Lower leg skin (tissue), 4 donors: ENCODE measurements around the gene TMEM218. TPM values are rescaled to one million over a fixed set of nuclear protein-coding genes. Genes with fewer than 3 reads are reported as not detected.

ENCODE experiments used
- DNase-seq, 2 donors: peaks; one replicate each; pipeline ENCODE4 v3.0.0-alpha.2; 2019; ENCODE audit warnings: low spot score in 2 of 2
- H3K4me3 ChIP-seq: fragments of 200-600 bp; sonication (generic); 2 replicates; pipeline ENCODE4 v1.5.1; 2017; ENCODE audit warnings: mild to moderate bottlenecking, low read depth; ENCODE audit not compliant: poor library complexity, severe bottlenecking
- CTCF ChIP-seq, 3 donors: fragments of 450-650 bp; IDR thresholded peaks; one replicate each; pipeline ENCODE4 v1.5.1; 2016; ENCODE audit warnings: antibody characterized with exemption in 3 of 3, mild to moderate bottlenecking in 3 of 3, moderate library complexity in 2 of 3
- POLR2A ChIP-seq, 2 donors: fragments of 450-650 bp; IDR thresholded peaks; one replicate each; pipeline ENCODE4 v1.6.1; 2016 to 2017; ENCODE audit warnings: antibody characterized with exemption in 2 of 2, mild to moderate bottlenecking in 1 of 2, moderate library complexity in 1 of 2
- WGBS, 2 donors: methylation state at CpG; one replicate each; pipeline ENCODE4 v1.1.5; 2018; 5-methylcytosine and 5-hydroxymethylcytosine counted together
- intact Hi-C: fragments of 100-400 bp; cut with DNase I; formaldehyde crosslinking; loops from one replicate; pipeline ENCODE4 v1.15.0; 2023; ENCODE audit warnings: low total_unique reads
- total RNA-seq, 4 donors: library from RNA; depleted of rRNA; stranded (reverse); fragments of >200 nt; gene quantifications; one replicate each; pipeline ENCODE4 v1.1.0, GENCODE V29; 2016

TMEM218 gene
- 10 to 100 TPM in 3 of 4 donors, 1 to 10 TPM in 1; 8.6 to 17.1 (median 13.6) TPM for total RNA-seq

GRCh38 chr11:125111343-125112207 lies at the start of gene TMEM218:
Gene TMEM218 (minus strand): TSS chr11:125111626. CDS start chr11:125102241, 9,385 bp downstream.
- TF ChIP-seq POLR2A (IDR thresholded peaks at IDR 0.05): no peak
- TF ChIP-seq CTCF (IDR thresholded peaks at IDR 0.05): peak in 1 of 3 donors; percentile 20
- DNase-seq: peak; percentile 99 to 100
- intact Hi-C loops: no loop called here
- WGBS, 2 donors: 5 to 8% methylated on average over 49 of the region's 49 CpGs
- H3K4me3 ChIP-seq: peak within 1 kb of the TSS; percentile 62

GRCh38 chr11:125157953-125158680 lies 46.7 kb upstream of the TMEM218 start:
- peak in 1 of 2 donors; percentile 70 for DNase-seq
- WGBS, 2 donors: 82 to 84% methylated on average over 10 of the region's 10 CpGs
- intact Hi-C loops: no loop called here
- TF ChIP-seq POLR2A (IDR thresholded peaks at IDR 0.05) (no peak), CTCF (IDR thresholded peaks at IDR 0.05) (no peak)
- no peak overlapping the region for H3K4me3 ChIP-seq

- no peak overlapping the region for H3K4me3 ChIP-seq
- 90 to 95% methylated on average over 6 of the region's 6 CpGs for WGBS, 2 donors
- TF ChIP-seq CTCF (IDR thresholded peaks at IDR 0.05) (no peak), POLR2A (IDR thresholded peaks at IDR 0.05) (no peak)
- no peak for DNase-seq
- intact Hi-C loops: no loop called here
These were observed 45.8 kb upstream of the TMEM218 start for GRCh38 chr11:125157118-125157733.

- no peak overlapping the region for H3K4me3 ChIP-seq
- DNase-seq: peak in 1 of 2 donors; percentile 53
- intact Hi-C loops: no loop called here
- TF ChIP-seq CTCF (IDR thresholded peaks at IDR 0.05): no peak
- TF ChIP-seq POLR2A (IDR thresholded peaks at IDR 0.05): no peak
- 47 to 50% methylated on average over 8 of the region's 8 CpGs for WGBS, 2 donors
These were observed 45.1 kb upstream of the TMEM218 start for GRCh38 chr11:125156346-125157117.

- TF ChIP-seq POLR2A (IDR thresholded peaks at IDR 0.05) (no peak), CTCF (IDR thresholded peaks at IDR 0.05) (no peak)
- intact Hi-C loops: no loop called here
- 76 to 81% methylated on average over 4 of the region's 4 CpGs for WGBS, 2 donors
- no peak overlapping the region for H3K4me3 ChIP-seq
- DNase-seq: peak in 1 of 2 donors; percentile 15
These were observed 44.3 kb upstream of the TMEM218 start for GRCh38 chr11:125155767-125156166.
